ENCODE results near the gene SPO11.

Gene SPO11

GRCh38 chr20:57390604-57391438 lies 61.2 kb downstream of the SPO11 start, which contains the start of gene RBM38:
Gene RBM38 (plus strand): TSS chr20:57391396. CDS start chr20:57391582, 186 bp downstream.
- DNase-seq (ENCODE audit: low read depth) = peak; percentile 65
- H3K4me3 ChIP-seq (ENCODE audit: low read length) = peak within 1 kb of the TSS; percentile 54
- TF ChIP-seq CTCF (IDR thresholded peaks at IDR 0.05; ENCODE audit: insufficient read depth, low read depth, low read length, missing control alignments) = no peak

GRCh38 chr20:57391439-57392301 lies 62.1 kb downstream of the SPO11 start:
- DNase-seq (ENCODE audit: low read depth) = peak; percentile 11
- peak overlapping the region; percentile 54 for H3K4me3 ChIP-seq (ENCODE audit: low read length)
- no peak for TF ChIP-seq CTCF (IDR thresholded peaks at IDR 0.05; ENCODE audit: insufficient read depth, low read depth, low read length, missing control alignments)

DNA sequence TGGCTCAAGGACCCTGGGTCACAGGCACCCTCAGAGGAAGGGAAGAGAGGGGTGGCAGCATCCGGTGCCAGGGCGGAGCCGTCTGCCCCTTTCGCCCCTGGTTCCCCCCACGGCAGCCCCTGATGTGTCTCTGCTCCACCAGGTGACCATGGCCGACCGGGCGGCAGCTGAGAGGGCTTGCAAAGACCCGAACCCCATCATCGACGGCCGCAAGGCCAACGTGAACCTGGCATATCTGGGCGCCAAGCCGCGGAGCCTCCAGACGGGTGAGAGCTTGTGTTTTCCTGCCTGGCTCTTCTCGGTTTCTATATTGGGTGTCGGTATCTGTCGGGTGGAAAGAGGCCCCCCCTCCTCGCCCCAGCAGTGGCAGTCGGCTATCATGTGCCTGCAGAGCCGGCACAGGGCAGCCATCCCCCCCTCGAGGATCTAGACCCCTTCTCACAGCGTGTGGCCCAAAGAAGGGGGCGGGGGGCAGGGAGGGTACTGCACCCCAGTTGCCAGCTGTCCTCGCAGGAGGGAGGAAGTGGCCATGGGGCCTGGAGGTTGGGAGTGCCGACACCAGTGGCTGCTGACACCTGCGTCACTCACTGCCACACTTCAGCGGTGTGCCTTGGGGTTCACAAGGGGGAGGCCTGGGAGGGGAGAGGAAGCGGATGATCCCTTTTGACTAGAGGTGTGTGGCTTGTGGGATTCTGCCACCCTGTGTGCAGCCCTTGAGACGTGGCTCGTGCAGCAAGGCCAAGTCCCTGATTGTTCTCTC lies 63.1 kb downstream of the SPO11 start:
- peak; percentile 29 for DNase-seq (ENCODE audit: low read depth)
- H3K4me3 ChIP-seq (ENCODE audit: low read length) = peak overlapping the region; percentile 41
- TF ChIP-seq CTCF (IDR thresholded peaks at IDR 0.05; ENCODE audit: insufficient read depth, low read depth, low read length, missing control alignments) = no peak
